Posterior vena cava (tissue), 2 donors: ENCODE results near the gene CDK11A. TPM values are rescaled to one million over a fixed set of nuclear protein-coding genes. Genes with fewer than 3 reads are reported as not detected.
"Not testable (repeated sequence)": the region's sequence is repeated elsewhere in the genome, so short reads cannot be mapped to it uniquely, and the experiment has no call there.

Source experiments
- DNase-seq: peaks from one replicate; pipeline ENCODE4 v3.0.0-alpha.2; 2020; ENCODE audit warnings: low spot score
- intact Hi-C, 2 donors: fragments of 100-400 bp; cut with DNase I; formaldehyde crosslinking; loops; one replicate each; pipeline versions ENCODE4 v1.14.1 to v1.14.2; 2022 to 2023
- total RNA-seq, 2 donors: library from RNA; stranded (reverse); fragmentation: NEBNext Ultra II Directional; extraction: Animal tissue kit (Norgen Biotek cat#: 25700); gene quantifications; one replicate each; pipeline ENCODE4 v1.2.1, GENCODE V29; 2021
- donor health status: DM: yes; HTN: yes; CAD: no.
- donor health status: DM: yes; HTN: yes; CAD: no.

The CDK11A gene
- total RNA-seq, 2 donors from 2014 or later, result 29.2 to 37.7 TPM

DNA sequence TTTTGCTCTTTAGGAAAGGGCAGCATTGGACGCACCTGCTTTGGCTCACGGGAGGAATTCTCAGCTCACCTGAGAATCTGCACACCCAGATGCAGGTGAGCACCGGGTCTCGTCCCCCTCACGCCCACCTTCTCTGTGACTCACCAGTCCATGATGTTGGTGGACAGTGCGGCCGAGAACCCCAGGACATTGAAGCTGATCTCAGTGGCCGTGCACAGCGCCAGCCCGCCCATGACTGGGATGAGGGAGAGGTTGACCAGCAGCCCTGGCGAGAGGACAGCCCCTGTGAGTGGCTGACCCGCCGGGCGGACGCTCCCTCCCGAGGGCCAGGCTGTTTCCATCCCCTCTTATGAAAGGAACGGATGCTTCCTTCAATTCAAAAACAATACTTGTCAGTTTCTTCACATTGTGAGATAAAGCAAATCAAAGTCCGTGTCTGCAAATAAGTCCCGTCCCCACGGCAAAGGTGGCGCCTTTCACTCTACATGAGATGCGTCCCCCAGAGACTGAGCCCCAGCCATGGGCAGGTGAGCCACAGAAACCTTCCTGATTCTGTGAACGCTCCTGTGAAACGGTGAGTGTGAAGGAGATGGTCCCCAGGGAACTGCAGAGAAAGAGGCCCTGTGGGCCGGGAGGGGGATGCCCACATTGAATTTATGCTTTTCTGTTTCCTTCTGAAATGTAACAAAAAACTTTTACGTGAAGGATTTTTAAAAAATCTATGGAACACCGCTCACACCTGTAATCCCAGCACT lies 52.6 kb downstream of the CDK11A start:
- DNase-seq, result peak; percentile 76
- intact Hi-C loops, result no loop called here

DNA sequence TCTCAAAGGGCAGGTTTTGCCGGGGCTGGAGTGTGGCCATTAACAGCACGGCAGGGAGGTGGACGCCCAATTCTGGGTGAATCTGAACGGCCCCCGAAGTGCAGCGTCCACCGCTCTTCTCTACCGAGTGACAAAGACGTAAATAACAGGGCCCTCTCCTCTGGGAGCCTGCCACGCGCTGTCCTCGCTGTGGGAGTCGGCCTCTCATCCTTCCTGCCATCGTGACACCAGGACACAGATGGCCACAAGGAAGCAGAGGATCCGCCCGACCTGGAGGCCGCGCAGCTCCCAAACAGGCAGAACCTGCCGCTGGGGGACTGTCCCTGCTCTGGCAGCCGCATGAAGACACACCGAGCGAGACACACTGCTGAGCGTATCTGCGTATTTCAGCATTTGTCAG lies 53.3 kb downstream of the CDK11A start:
- intact Hi-C loops, result no loop called here
- DNase-seq, result peak; percentile 51

GRCh38 chr1:1669468-1670440 lies 54.4 kb downstream of the CDK11A start:
- intact Hi-C loops, result no loop called here
- DNase-seq, result peak; percentile 64

DNA sequence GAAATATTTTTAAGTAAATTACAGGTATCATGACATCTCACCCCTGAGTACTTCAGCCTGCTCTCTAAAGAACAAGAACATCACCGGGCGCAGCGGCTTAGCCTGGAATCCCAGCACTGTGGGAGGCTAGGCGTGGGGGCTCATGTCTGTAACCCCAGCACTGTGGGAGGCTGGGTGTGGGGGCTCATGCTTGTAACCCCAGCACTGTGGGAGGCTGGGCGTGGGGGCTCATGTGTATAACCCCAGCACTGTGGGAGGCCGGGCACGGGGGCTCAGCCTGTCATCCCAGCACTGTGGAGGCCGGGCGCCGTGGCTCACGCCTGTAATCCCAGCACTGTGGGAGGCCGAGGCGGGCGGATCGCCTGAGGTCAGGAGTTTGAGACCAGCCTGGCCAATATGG lies 57.6 kb downstream of the CDK11A start:
- DNase-seq, result no peak
- intact Hi-C loops, result no loop called here

DNA sequence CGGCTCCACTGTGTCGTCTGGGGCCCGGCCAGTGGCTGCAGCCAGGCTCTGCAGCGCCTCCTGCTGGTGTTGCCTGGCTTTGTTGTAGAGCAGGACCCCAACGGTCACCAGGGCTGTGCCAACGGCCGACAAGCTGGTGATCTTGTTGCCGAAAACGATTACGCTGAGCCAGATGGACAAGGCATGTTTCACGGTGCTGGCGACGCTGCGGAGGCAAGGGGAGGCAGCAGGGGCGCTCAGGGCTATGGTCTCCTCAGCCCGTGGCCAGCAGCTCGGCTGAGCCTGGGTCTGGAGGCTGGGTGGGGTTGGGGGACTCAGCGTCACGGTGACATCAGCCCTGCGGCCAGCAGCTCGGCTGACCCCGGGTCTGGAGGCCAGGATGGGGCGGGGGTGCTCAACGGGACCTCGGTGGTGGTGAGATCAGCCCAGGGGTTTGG lies 58.3 kb downstream of the CDK11A start:
- intact Hi-C loops, result no loop called here
- DNase-seq, result no peak

DNA sequence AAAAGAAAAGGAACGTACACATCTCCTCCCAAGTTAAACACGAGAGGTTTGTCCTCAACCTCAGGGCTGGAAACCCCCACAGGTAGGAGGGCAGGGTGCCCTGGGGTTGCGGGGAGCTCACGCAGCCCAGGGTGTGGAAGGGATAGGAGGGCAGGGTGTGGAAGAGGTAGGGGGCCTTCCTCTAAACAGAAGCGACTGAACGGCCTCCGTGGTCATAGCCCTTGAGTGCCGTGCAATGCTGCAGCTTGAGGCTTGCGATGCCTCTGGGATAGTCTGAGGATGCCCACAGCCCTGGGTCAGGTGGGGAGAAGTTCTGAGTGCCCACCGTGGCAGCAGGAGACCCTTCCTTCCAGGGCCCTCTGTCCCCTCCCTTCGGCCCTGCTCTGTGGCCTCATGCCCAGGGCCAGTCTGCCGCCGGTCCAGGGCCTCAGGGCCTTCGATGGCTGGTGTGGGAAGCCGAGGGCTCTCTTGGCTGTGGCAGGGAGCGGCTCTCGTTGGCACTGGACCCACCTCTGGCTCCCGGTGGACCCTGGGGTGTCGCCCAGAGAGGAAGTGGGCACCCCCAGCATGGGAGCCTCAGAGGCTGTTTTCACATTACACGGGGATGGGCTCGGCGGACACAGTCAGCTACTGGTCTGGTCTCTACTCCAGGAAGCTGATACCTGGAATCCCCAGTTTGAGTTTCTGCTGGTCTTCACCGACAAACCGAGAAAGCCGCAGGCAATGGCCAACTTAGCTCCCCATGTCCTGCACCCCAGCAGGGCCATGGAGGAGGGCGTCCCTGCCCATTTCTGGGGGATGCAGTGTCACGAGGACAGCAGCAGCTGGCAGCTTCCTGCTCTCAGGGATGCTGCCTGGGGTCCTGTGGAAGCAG lies 59.0 kb downstream of the CDK11A start:
- intact Hi-C loops, result no loop called here
- DNase-seq, result peak; percentile 78

DNA sequence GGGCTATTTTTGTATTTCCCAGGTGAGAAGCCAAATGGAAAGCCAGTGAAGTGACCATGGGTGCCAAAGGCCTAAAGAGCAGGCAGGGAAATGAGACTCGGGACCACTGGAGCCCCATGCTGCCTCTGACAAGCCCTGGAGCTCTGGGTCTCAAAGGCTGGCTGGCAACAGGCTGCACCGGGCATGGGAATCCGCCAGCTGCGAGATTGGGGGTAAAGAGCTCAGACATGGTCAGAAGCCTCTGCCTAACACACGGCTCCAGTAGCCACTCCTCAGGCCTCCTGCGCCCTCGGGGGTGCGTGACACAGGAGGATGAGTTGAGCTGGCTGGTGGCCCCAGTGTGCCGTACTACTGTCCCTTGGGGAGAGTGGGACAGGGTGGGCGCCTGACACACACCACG lies 59.8 kb downstream of the CDK11A start:
- peak; percentile 22 for DNase-seq
- intact Hi-C loops, result not testable (repeated sequence)

GRCh38 chr1:1662830-1663560 lies 61.2 kb downstream of the CDK11A start:
- DNase-seq, result peak; percentile 58
- intact Hi-C loops, result not testable (repeated sequence)

DNA sequence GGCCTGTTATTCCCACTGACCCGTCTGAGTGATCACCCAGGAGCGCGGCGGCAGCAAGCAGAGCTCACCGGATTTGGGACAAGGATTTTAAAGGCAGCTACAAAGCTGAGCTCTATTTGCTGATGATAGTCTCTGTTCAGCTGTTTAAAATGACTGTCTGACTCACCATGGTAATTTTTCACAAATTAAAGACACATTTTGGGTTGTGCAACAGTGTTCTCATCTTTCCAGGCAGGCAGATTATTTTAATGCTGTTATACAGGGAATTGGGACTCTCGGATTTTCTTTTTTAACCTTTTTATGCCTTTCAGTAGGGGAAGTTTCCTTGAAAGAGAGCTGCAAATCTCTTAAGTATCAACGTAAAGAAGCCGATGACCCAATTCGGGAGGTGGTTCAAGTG lies 61.8 kb downstream of the CDK11A start:
- DNase-seq, result peak; percentile 3
- intact Hi-C loops, result not testable (repeated sequence)

DNA sequence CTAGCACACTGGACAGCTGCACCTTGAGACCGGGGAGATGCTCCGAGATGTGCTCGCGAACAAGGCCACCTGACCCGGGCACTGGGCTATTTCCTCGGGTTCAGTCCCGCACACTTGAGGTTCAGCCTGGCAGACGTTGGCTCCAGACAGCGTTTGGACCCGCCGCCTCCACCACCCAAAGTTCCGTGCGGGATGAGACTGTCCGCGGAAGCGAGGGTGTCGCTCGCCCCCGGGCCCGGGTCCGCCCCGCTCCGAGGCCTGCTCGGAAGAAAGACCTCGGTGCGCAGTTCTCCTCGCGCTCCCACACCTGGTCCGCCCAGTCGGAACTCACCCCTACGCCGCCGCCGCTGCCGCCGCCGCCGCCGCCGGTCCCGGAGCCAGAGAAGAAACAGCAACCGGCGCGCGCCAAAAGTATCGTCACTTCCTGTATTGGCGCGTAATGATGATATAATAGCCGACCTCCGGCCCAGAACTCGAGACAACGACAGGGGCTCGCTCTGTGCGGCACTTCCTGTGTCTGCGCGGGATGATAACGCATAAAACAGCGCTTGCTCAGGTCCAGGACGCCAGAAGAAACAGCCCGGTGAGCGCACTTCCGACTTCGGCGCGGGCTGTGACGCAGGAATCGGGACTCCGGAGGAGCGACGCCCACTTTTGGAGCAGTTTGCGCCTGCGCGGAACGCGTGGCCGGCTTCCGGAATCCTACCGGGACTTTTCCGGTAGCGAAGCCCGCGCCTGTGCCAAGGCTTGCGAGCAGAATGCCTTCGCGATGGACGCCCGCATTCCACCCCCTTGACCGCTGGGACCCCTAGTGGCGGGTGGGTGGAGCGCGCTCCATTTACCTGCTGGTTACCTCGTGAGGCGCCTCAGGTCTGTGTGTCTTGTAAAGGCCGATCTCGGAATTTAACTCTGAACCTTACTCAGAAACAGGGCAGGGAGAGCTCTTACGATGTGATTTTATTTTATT lies 65.3 kb downstream of the CDK11A start, which contains the start of gene CDK11B:
CDK11B (minus strand) TSS at position 422 of the 967 bp plus-strand sequence. CDS start 1,519 bp downstream, outside the sequence.
- intact Hi-C loops, result not testable (repeated sequence)
- DNase-seq, result peak; percentile 97

Other genes starting within 250 kb of the CDK11A start
- gene ATAD3A, start 212.2 kb downstream of the CDK11A start, total RNA-seq, result 10 to 100 TPM; 12.2 to 14.2 TPM
- 1 to 10 TPM; 3.9 to 7.8 TPM for gene TMEM240, start 183.7 kb downstream of the CDK11A start, total RNA-seq
- 10 to 100 TPM; 60.7 to 66.0 TPM for gene SSU72, start 149.5 kb downstream of the CDK11A start, total RNA-seq
- 1 to 10 TPM; 1.2 to 3.6 TPM for gene FNDC10, start 124.2 kb downstream of the CDK11A start, total RNA-seq
- 10 to 100 TPM; 29.4 to 35.9 TPM for gene MIB2, start 108.9 kb downstream of the CDK11A start, total RNA-seq
- 10 to 100 TPM; 36.1 to 78.5 TPM for gene MMP23B, start 92.2 kb downstream of the CDK11A start, total RNA-seq
- 10 to 100 TPM; 19.4 to 24.3 TPM for gene CDK11B, start 65.4 kb downstream of the CDK11A start, total RNA-seq
- gene SLC35E2B, start 31.6 kb downstream of the CDK11A start, total RNA-seq, result 10 to 100 TPM; 20.7 to 27.7 TPM
- 10 to 100 TPM; 60.0 to 63.5 TPM for gene NADK, start 54.1 kb upstream of the CDK11A start, total RNA-seq
- gene GNB1, start 166.7 kb upstream of the CDK11A start, total RNA-seq, result 100 to 1,000 TPM; 318 to 379 TPM
- under 1 TPM in 1 of 2 donors, not detected in 1; 0.37 TPM for gene CALML6, start 190.9 kb upstream of the CDK11A start, total RNA-seq
- gene TMEM52, start 194.9 kb upstream of the CDK11A start, total RNA-seq, result not detected